ENCODE data around the gene AIG1.
"Not testable (repeated sequence)": the region's sequence is repeated elsewhere in the genome, so short reads cannot be mapped to it uniquely, and the experiment has no call there.

AIG1 gene

DNA sequence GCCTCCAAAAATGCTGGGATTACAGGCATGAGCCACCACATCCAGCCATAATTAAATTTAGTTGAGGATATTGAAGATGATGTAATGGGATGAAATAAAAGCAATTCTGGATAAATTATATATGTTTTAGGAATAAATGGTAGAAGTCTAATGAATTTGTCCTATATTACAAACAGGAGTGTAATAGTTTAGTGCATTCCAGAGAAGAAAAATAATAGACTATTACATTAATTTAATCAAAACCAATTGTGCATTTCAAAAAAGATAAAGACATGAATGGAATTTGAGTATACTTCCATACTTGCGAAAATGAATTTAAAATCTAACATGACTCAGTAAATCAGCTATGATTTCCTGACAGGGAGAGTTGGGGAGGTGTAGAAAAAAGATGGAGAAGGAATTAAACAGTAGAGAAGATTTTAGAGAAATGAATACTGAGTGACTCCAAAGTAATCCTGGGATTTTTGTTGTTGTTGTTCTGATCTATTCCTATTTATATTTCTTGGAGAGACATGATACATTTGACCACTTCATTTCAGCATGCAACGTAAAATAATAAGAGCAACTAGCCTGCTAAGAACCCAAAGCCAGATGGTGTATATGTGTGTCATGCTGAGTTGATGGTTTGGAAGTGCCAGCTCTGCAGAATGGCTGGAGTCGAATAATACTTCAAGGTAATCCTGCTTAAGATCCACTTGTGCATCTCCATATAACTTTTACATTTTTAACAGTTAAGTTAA, 67.4 kb downstream of the AIG1 start:
- no peak for DNase-seq (ENCODE audit: low read depth)

DNA sequence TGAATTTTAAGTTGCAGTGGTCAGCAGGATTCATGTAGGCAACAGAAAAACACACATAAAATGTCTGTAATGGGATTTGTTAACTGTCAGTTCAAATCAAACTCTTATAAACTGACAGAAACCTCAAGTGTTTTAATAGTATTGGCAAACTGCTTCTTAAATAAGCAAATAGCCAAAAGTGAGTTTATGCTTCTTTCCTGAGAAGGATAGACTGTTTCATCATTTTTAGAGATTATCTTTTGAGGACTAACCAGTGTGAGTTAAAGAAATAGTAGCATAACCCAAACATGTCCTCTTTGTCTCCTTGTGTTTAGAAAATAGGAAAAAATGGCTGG, 68.0 kb downstream of the AIG1 start:
- no peak for DNase-seq (ENCODE audit: low read depth)

DNA sequence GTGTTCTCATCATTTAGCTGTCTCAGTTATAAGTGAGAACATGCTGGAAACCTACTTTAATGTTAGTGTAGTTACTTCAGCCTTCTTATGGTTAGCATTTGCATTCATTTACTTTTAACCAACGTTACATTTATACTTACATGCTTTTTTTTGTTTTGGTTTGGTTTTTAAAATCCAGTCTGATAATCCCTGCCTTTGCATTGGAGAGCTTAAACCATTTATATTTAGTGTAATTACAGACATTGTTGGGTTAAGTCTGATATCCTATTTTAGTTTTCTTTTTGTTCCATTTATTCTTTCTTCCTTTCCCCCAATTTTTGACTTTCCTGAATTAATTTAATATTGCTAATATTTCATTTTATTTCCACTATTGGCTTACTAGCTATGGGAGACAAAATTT, 70.2 kb downstream of the AIG1 start:
- DNase-seq (ENCODE audit: low read depth): no peak

DNA sequence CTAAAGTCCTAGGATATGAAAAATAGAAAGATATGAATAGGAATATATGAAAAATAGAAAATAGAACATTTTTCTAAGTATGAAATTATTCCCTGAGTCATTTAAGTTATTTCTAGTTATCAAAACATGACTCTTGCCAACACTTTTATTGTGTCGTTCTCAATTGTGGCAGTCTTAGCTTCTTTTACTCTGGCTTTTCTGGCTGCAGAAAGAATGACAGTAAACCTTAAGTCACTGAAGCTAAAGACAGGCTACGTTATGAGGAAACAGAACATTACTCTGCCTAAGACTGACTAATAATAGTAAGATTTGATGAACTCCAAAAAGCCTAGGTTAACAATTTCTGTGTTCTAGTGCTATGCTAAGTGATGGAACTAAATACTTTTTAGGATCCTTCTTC, 74.6 kb downstream of the AIG1 start:
- no peak for DNase-seq (ENCODE audit: low read depth)

DNA sequence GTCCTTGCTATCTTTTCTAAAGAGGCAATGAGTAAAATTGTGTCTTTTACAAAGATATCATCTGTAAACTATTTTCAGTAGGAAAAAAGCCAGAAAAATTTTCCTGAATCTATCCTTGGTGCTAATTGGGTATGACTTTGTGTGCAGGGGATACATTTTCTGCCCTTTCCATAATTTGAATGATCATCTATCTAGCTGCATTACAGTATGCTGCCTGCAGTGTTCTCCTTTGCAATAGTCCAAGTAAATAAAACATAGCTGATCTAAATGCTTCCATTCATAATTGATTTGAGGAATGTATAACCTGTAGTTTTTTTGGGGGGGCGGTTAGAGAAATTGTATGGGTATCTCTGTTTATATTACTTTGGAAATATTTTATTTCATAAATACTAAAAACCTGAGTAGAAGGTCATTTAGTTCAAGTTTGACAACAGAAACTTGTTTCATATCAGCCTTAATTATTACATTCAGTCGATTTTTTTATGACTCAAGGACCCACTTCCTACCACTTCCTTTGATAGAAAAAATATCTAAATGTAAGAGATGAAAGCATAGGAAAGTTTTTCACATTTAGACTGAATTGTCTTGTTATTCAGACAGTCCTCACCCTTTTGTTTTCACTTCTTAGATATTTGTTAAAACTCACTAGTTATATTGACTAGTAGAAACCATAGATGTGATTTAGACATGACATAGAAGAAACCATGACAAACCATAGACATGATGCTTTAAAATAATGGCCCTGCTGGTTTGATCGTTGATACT, 75.3 kb downstream of the AIG1 start:
- no peak for DNase-seq (ENCODE audit: low read depth)

DNA sequence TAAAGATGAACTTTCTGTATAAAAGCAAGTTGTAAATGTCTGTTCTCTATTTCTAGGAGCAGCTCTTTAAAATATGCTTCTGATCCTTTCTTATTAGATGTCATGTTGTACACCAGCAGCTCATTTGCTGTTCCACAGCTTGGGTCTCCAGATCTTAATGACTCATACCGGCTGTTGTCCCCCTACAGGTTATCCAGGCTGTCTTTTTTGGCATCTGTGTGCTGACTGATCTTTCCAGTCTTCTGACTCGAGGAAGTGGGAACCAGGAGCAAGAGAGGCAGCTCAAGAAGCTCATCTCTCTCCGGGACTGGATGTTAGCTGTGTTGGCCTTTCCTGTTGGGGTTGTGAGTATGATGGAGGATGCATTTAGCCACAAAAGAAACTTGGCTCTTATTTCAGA, 76.0 kb downstream of the AIG1 start:
- DNase-seq (ENCODE audit: low read depth): no peak

DNA sequence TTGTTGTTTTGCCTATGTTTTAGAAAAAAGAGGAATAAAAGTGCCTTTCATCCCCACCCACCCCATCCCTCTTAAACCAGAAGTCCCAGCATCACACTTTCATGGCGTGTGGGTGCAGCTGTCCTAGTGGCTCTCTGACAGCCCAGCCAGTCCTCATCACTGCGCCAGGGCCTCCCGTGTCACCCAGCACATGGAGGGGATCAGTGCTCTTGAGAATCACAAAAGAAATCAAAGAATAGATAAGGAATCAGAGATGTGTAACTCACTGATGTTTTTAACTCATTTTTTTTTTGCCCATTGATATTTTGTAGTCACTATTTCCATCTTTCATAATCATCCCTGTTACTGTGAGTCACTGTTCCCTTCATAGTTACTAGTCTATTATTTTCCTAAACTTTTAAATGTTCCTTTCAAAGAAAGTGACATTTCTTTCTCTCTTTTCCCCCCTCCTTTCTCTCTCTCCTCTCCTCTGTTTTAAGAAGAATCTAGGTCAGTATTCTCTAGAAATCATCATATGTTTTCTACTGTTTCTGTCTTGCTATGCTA, 78.6 kb downstream of the AIG1 start:
- no peak for DNase-seq (ENCODE audit: low read depth)

DNA sequence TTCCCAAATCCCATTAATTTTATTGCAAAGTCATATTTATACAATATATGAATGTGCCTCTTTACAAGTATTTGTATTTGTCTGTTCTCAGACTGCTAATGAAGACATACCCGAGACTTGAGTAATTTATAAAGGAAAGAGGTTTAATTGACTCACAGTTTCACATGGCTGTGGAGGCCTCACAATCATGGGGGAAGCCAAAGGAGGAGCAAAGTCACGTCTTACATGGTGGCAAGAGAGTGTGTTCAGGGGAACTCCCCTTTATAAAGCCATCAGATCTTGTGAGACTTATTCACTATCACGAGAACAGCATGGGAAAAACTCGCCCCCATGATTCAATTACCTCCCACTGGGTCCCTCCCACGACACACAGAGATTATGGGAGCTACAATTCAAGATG, 79.2 kb downstream of the AIG1 start:
- DNase-seq (ENCODE audit: low read depth): not testable (repeated sequence)

DNA sequence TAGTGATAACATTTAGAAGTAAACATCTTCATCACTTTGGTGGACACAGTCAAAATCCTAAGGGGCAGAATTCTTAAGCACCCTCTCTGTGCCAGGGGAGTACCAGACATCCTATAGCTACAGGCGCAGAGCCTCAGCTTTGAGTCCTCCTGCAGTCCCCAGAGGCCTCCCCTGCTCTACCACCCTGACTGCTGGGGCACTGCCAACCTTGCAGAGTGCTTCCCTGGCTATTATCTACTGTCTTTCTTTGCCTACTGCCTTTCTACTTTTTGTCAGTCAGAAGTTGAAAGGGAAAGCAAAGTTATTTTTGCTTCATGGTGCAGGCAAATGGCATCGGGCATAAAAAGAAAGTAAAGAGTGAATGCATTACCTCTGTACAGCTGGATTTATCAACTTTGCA, 80.1 kb downstream of the AIG1 start:
- DNase-seq (ENCODE audit: low read depth): no peak

DNA sequence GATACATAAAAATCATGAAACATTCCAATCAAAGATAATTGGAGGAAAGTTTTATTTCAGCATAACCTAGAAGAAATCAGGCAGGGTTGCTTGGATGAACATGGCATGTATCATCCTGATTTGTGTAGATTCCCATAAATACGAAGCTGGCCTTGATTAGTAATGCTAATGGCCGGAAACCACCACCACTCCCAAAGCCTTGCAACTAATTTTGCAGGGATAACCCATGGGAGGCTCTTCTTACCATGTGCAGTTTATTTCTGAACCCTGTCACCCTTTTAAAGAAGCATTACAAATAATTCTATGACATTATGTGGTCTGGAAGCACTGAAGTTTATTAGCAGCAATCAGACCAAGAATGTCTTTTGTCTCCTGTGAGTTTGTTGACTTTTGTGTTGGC, 80.8 kb downstream of the AIG1 start:
- DNase-seq (ENCODE audit: low read depth): no peak

DNA sequence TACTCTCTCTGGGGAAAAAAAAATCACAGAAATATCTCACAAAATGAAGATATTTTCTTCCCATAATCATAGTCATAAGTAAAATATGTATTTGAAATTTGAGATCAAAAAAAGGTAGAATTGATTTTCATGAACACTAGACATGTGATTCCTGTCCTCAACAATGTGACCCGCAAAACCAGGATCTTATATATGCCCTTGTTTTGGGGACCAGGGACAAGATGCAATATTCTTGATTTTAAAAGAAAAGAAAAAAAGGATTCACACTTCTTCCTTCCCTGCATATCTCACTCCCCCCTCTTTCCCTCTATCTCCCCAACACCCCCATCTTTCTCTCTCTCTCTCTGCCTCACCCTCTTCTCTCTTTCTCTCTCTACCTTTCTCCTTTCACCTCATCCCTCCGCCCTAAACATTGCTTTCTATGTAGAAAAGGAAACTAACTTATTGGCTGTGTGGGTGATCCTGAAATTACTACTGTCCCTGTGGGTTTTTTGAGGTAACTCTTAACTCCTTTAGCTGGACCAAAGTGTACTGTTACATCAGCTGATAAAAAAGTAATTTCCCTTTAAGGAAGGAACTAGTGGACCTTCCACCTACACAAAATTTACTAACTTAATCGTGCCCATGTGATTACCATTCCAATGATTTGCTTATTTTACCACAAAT, 85.6 kb downstream of the AIG1 start:
- DNase-seq (ENCODE audit: low read depth): no peak

DNA sequence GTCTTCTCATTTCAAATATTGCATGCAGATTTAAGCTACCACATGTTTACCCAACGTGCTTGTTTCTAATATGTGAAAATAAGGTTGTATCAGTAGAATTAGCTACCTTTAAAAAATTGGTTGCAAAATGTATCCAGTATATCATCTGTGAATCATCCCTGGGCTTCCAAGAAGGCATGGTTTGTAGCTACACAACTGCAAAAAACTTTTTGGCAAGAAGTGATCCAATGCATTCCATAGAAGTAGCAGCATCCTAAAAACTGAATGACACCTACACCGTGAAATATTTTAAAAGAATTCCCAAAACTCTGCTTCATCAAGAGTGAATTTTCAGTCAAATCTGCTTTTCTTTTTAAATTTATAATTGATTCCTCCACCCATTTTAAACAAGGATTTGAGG, 89.1 kb downstream of the AIG1 start:
- DNase-seq (ENCODE audit: low read depth): no peak

DNA sequence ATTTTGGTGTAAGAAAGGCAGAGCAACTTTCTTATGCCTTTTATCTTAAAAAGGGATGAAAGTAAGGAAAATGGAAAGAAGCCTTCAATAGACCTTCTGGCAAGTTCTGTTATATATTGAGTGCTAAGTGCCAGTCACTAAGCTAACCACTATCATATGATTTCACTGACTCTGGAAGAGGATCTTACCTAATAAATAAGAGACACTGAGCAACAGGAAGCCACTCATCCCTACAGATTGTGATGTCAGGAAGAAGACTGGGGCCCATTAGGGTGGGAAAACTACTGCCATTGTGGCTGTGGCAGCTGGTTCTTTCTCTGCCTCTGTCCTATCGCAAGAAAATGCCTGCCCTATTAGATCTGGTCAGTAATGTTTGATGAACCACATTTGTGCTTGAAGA, 89.6 kb downstream of the AIG1 start:
- no peak for DNase-seq (ENCODE audit: low read depth)

DNA sequence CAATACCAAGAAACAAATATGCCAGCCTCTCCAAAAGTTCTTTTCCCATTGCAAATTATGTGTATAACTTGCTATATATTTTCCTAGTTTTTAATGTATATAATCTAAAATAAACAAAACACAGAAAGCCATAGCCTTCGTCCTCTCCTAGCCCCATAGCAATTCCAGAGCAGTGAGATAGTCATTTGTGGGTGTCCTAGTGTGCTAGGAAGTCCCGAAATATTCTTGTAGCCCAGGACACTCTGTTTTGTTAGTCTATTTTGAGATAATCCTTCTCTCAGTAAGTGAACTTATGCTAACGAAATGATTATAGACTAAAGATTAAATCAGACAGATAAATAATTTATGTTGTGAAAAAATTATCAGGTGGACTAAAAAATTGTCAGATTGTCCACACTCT, 90.7 kb downstream of the AIG1 start:
- DNase-seq (ENCODE audit: low read depth): no peak

DNA sequence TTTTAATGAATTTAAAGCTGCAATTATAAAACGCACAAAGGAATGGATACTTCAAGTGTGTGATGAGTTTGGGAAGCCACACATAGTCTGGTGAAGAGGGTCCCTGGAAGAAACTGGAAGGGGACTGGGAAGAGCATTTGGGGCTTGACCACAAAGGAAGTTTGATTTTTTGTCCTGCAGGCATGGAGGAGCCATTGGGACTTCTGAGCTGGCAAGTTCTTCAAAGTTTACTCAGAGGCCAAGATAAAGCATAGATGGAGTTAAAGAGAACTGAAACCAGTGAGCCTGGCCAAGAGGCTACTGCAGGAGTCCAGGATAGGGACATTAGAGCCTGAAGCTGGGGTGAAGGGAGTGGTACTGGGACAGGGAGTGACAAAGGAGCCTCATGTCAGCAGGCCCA, 95.0 kb downstream of the AIG1 start:
- DNase-seq (ENCODE audit: low read depth): no peak

DNA sequence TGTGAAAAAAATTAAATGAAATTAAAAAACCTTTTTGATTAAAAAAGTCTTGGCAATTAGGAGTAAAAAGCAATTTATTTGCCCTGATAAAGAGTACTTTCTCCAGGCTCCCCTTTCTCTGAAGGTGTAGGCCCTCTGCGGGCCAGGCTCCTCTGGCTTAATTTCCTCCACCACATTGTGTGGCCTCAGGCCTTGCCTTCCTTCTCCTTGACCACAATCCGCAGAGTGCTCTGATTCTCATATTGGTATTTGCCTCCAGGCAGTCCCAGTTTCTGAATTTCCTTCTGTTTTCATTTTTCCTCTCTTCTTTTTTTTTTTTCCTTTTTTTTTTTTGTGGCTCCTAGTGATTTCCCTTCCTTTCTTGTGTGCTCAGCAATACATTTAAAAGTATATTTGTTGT, 96.4 kb downstream of the AIG1 start:
- DNase-seq (ENCODE audit: low read depth): no peak

DNA sequence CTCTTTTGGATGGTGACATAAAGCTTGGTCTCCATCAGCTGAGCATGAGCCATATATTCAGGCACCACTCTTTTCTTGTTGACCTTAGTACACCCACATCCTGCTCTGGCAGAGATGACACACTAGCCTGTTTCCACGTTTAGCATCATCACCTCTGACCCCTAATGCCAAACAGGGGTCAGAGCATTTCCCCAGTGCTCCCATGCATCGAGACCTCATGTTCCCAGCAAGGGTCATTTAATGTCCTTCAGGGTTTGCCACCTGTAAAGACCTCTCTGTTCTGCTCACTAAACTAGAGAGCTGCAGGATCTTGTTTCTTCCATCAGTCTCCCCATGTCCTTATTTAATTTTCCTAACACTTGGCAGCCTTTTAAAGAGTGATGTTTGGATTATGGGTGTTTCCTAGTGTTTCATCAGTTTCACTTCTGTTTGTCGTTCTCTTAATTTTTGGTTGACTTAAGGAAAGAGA, 97.5 kb downstream of the AIG1 start:
- DNase-seq (ENCODE audit: low read depth): no peak

DNA sequence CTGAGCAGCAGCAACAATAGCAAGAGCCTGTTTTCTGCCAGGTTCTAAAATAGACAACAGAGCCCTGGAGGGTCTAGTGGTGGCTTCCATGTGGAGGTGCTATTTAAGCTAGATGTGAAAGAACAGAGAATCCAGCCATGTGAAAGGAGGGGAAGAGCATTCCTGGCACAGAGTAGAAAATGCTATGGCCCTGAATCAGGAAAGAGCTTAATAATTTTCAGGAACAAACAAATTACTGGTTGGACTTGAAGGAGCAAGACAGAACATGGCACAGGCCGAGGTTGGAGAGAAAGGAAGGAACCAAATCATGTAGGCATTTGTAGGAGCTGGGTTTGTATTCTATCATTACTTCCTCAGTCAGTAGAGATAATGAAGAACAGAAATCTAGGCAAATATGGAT, 98.3 kb downstream of the AIG1 start:
- no peak for DNase-seq (ENCODE audit: low read depth)

DNA sequence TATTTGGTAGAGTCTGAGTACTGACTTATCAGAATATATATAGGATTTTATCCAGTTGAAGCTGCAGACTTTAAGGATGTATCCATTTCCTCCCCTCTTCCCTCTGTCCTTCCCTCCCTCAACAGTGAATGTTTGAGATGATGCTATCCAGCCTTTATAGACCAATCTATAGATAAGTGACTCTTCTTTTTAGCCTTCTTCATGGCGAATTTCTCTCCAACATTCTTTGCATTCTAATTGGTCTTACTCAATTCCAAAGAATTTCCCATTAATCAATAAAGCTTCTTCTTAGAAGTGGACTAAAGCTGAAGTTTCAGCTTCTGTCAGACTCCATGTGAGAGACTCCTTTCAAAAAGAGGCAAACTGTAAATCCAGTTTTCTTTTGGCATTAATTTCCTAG, 99.3 kb downstream of the AIG1 start:
- no peak for DNase-seq (ENCODE audit: low read depth)

DNA sequence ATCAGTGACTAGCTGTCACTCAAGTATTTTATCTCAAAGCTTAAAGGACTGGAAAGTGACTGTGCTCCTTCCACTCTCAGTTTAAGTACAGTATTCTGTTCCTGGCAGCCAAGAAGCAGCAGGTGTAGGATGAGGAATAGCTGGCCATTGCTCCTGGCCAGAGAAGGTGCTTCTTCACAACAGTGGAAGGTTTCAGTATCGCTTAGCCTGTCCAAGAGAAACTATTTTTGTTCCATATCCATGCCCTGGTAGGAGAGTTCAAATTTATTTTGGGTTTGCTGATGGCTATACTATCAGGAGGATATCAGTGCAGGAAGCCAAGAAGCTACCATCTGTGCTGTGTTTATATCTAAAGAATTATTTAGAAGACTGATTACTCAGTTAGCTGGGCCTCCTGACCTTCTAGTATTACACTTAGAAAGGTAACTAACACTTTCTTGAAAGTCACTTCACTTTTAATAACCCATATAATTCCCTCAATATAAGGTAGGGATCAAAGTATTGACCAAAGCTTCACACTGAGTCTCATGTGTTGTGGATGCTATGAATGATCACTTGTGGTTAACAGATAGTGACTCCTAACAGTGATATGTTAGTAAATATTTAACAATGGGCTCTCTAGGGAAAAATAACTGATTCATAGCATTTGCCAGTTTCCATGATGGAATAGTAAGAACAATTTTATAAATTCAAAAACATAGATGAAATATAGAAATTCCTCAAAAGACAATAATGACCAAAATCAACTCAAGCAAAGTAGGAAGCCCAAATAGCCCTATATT, 99.9 kb downstream of the AIG1 start:
- no peak for DNase-seq (ENCODE audit: low read depth)

DNA sequence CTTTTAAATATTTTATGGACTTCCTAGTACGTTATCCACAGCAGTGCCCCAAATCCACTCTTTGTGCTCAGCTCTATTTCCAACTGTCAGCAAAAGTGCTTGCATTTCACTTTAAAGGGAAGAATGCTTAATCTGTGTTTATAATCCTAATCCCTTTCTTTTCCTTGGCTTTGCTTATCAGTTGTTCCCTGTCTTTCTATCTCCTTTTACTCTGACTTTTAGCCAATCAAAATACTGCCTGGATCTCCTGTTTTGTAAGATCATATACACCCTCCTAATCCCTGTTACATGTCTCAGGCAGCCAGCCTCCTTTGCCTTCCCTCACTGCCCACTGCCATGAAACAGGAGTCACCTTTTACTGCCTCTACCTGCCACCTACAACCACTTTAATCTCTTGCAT, 102.9 kb downstream of the AIG1 start:
- DNase-seq (ENCODE audit: low read depth): no peak

DNA sequence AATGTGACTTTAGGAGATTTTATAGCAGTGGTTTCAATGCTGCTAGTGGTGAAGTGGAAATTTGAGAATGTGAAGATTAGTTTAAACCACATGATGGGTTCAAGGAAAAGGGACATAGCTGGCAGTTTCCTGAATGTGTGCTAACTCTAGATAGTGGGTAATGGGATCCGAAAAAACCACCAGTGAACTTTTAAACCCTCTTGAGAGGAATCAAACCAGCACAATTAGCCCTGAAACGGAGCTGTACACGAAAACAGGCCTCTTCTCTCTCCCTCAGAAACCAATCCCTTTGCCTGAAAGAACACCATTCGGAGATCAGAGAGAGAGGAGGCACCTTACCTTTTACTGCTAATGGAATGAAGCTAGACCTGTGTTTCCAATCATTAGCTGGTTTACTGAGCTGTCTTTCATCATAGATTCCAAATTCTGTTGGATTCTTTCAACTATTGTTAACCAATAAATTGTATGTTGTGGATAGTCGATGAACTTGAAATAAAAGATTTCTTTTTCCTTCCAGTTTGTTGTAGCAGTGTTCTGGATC, 103.9 kb downstream of the AIG1 start:
- no peak for DNase-seq (ENCODE audit: low read depth)
